GM19351 (cell line): ENCODE results near the gene RANBP17.

ENCODE experiments used
- ATAC-seq: cut with Tn5 transposase; IDR thresholded peaks from one replicate; pipeline ENCODE4 v1.9.1; 2021; ENCODE audit warnings: mild to moderate bottlenecking, moderate library complexity; ENCODE audit not compliant: unreplicated experiment

Gene RANBP17

DNA sequence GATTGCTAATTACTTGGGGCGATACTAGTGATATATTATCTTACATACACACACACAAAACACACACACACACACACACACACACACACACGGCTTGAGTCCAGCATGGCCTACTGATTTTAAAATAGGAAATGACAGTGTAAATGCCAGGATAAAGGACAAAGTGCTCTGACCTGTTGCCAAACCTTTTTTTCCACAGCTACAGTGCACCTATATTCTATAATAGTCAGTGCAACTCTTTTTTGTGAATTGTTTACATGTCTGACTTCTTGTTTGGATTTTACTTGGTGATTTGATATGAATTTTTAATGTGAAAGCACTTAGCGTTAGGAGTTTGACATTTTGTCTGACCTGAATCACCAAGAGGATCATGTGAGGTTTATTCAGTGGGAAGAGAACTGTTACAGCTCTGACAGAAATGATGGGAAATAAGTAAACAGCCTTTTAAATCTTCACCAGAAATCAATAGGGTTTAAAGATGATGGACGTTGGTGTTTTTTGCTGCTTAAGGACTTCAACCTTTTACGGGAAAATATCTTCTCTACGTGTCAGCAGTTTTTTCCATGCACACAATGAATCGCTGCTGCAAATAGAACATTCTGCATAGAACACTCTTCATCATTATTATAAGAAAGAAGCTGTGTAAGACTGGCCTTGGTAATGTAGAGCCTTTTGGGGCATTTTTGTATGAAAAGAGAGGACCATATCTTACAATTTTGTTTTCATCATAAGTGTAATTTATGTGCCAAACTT lies 218.5 kb downstream of the RANBP17 start:
- no peak for ATAC-seq

DNA sequence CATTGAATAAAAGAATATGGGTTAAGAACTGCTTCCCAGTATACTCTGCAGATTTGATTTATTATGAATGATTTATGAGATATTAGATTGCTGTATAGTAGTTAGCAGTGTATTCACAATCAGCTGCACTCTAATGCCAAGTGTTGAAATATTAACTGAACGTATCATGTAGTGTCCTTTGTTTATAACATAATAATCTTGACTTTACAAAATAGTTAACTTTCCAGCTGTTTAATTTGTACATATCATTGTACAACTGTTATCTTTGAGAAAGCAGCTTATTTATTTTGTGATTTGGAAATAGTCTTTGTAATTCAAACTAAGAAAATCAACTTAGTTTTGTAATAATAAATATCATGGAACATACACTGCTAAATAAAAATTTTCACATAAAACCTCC lies 219.5 kb downstream of the RANBP17 start:
- no peak for ATAC-seq

DNA sequence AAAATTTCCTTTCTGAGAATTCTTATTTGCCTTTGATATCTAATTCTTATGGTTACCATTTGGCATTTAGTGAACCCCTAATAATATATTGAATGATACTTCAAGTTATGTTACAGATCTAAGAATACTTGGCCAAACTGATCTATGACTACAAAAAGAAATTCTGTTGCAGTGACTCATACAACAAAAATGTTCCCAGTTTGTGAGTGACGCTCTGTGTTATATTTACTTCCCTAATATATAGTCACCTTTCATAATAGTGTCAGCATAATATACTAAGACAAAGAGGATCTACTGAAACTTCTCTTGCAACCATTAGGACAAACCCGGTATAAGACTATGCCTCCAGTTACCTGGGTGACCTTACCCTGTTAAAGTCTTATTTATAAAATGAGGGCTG lies 230.4 kb downstream of the RANBP17 start:
- ATAC-seq = no peak

DNA sequence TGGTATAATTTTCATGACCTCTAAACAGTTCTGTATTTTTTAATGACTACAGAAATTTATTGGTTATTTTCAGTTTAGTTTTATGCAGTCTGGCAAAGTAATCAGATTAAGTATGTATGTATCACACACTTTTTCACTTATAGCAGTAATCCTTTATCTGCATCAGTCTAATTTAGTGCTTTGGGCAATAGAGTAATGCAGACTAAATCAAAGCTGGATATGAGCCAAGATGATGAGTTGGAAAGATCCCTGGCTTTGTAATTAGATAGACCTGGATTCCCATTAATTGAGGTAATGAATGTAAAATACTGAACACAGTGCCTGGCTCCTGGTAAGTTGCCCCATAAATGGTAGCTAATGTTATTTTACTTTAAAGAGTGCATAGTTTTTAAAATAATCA lies 231.8 kb downstream of the RANBP17 start:
- no peak for ATAC-seq

DNA sequence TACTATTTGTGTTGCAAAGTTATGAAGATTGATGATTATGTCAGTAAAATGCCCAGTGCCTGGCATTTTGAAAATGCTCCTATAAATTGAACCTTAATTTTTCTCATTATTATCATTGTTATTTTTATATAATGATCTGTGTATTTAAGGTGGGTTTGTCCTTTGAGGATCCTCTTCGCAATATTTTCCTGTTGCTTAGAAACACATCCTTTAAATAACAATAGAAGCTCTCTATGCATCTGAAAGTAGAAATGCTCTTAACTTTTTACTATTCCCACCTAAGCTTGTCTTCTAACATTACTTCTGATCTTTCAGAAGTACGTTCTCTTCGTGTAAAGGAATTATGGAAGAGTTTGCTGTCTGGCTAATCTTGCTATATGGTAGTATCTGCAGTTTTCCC lies 232.5 kb downstream of the RANBP17 start:
- no peak for ATAC-seq

DNA sequence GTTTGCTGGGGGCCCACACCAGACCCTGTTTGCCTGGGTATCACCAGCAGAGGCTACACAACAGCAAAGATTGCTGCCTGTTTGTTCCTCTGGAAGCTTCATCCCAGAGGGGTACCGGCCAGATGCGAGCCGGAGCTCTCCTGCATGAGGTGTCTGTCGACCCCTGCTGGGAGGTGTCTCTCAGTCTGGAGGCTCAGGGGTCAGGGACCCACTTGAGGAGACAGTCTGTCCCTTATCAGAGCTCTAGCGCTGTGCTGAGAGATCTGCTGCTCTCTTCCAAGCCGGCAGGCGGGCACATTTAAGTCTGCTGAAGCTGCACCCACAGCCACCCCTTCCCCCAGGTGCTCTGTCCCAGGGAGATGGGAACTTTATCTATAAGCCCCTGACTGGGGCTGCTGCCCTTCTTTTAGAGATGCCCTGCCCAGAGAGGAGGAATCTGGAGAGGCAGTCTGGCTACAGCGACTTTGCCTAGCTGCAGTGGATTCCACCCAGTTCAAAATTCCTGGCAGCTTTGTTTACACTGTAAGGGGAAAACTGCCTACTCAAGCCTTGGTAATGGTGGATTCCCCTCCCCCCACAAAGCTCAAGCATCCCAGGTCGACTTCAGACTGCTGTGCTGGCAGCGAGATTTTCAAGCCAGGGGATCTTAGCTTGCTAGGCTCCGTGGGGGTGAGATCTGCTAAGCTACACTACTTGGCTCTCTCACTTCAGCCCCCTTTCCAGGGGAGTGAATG lies 241.2 kb downstream of the RANBP17 start:
- no peak for ATAC-seq

DNA sequence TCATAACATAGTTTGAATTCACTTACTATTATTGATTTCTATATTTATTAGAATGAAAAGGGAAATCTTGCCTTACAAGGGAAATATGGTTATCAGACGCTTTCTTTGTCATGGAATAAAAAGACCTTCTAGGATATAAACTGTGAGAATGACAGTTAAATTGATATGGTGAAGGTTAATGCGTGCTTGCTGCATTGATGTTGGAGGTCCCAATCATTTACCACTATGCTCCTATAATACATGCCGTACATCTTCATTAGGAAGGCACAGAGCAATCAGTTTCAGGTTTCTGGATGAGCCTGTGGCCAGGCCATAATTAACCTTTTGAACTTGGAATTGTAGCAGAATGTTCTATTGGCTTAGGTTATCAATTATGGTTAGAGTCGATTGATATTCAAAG lies 245.9 kb downstream of the RANBP17 start:
- ATAC-seq = no peak

DNA sequence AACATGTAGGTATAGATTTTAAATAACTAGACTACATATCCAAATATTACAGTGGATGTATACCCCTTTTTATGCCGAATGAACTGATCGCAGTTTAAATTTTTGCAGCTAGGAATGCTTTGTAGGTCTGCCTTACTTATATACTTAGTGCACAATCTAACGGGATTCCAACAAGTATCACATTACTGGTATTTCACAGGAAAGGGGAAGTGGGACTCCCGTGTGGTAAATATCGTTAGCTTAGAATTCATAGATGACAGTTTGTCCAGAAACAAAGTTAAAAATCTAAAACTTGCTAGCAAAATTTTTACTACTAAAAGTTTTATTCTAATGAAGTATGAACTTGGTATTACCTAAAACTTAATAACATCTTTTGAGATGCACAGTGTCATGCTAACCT lies 253.7 kb downstream of the RANBP17 start:
- ATAC-seq = no peak

DNA sequence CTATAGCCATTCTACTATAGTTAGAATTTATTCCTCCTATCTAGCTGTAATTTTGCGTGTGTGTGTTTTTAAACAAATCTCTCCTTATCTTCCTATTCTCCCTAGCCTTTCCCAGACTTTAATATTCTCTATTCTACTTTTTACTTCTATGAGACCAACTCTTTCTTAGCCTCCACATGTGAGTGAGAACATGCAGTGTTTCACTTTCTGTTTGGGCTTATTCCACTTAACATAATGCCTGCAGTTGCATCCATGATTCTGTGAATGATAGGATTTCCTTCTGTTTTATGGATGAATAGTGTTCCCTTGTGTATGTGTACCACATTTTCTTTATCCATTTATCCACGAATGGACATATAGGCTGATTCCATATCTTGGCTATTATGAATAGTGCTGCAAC lies 254.9 kb downstream of the RANBP17 start:
- no peak for ATAC-seq

DNA sequence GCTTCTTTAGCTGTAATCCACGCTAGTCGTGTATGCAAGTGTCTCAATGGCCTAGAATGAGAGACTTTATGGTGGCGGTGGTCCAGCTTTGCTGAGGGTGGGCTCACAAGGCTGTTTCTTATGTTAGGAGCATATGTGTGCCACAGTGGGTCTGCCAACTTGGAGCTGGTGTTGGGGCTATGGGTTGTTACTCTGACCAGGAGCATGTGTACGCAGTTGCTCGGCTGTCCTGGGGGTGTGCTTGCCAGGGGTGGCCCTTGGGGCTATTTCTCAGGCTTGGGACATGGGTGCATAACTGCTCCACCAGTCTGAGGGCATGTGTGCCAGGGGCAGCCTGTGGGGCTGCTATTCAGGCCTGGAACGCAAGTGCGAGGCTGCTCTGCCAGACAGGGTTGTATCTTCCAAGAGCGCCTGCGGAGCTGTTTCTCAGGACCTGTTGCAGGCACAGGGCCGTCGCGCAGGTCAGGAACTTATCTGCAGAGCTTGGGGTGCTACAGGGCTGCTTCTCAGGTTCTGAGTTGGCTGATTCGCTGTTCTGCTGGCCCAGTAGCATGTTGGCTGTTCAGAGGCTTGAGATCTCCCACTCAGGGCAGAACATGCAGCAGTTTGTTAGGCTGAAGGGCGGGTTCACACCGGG lies 259.3 kb downstream of the RANBP17 start:
- no peak for ATAC-seq

DNA sequence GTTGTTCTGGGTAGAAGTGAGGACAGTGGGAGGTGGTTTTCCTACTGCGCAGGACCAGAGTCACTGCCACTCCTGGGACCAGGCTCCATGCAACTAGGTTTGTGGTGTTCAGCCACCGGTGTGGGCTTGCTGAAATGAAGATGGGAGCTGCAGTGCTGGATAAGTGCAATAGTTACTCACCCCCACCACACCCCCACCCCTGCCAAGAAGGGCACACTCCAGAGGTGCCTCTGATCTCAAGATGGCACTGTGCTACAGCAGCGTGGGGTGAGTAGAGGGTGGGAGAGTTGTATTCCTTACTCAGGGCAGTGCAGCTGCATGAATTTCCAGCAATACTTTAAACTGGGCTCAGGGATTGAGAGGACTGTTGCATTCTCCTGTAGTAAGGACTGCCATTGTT lies 259.8 kb downstream of the RANBP17 start:
- ATAC-seq = no peak

DNA sequence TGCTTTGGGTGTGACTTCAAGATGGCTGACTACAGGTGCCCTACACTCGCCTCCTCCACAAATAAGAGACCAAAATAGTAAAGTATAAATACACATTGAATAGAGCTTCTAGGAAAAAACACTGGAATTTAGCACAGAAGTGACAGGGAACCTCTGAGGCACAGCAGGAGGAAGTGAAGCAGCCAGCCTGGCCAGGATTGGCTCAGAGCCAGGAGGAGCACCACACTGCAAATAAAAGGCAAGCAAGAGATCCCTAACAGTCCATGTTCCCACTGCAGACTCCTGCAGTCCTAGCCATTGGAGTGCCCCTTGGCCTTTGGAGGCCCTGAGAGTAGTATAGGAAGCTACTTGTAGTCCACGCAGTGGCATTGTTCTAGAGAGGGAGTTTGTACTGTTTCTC lies 260.6 kb downstream of the RANBP17 start:
- ATAC-seq = no peak

DNA sequence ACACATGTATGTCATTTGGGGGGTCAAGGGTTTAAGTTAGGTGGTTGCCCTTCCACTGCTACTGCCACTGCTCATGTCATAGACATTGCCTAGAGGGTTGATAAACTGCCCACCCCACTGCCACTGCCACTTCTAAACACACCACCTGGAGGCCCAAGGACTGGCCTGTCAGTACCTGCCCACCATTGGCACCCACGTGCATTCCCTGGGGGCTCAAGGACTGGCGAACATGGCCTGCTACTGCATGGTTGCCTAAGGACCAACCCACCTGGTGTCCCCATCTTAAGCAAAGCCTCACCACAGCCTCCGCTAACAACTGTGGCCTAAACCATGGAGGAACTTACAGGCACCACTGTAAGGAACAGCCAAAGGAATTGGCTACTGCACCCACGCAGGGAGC lies 261.6 kb downstream of the RANBP17 start:
- no peak for ATAC-seq

DNA sequence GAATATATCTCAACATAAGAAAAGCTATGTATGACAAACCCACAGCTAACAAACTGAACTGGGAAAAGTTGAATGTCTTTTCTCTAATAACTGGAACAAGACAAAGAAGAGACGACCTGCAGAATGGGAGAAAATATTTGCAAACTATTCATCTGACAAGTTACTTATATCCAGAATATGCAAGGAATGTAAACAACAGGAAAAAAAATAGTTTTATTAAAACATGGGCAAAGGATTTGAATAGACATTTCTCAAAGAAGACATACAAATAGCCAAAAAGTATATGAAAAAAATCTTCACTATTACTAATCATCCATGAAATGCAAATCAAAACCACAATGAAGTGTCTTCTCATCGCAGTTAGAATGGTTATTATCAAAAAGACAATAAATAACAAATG lies 265.5 kb downstream of the RANBP17 start:
- ATAC-seq = no peak

DNA sequence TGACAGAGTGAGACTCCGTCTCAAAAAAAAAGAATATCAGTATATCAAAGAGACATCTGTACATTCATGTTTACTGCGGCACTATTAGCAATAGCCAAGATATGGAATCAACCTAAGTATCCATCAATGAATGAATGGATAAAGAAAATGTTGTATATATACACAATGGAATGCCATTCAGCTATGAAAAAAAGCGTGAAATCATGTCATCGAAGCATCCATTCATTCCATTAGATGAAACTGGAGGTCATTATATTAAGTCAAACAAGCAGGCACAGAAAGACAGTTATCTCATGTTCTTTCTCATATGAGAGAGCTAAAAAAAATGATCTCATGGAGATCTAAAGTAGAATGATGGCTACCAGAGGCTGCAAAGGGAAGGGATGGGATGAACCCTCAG lies 266.3 kb downstream of the RANBP17 start:
- ATAC-seq = no peak

DNA sequence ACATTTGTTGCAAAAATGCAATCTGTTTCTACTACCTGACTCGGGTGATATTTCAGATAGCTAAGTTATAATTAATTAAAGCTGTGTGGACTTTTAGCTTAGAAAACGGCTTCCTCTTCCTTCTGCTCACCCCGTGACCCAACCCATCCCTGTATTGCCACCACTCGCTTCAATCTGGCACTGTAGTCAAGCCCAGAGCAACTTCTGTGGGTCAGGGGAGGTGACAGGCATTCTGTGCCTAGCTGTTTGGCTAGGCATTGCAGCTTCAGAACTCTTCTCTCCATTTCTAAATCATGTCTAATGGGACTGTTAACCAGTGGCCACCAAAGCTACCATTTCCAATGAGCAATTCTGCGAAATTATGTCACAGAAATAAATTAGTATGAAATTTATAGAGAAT lies 267.5 kb downstream of the RANBP17 start:
- ATAC-seq = no peak

DNA sequence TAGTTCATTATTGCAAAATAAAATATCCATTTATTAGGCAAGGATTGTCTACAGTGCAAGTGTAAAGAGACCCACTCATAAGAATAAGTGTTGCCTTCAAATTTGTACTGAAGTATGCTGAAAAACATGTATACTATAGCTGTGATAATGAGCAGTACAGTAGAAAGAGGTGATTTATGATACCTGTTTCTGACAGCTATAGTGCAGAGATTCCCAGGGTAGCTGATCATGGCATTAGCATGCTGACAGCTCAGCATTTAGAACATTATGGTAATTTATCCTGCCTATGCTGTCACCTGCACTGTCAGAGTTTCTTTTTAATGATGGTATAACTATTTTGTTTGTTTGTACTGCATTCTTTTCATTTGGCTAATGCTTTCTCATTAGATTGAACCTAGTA lies 269.7 kb downstream of the RANBP17 start:
- ATAC-seq = no peak

DNA sequence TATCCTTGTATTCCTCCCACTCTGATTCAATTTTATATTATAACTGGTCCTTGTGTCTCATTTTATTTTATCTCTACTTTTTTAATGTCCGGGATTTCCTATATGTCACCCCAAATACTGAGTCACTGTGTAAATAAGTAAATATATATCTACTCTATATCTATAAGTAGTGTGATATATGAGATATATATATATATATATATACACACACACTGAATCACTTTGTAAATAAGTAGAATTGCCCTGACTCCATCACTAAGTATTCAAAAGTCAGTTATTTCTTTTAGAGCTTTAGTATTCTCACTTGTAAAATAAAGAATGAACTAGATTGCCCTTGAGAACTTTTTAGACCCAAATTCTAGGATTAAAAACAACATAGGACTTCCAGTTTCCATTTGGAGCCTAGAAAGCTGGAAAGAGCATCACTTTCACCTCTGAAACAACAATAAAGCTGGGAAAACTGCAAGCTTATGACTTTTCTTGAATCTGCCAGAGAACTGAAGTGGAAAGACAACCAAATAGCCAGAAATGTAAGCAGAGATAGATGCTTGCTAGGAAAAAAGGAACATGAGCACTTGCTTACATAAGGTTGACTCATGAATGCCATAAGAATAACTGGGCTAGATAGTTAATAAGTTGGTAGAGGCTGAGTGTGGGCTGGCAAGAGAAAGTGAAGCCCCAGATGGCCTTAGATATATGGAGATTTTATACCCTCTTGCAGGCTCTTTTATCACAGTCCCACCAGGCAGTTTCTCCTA lies 276.1 kb downstream of the RANBP17 start:
- no peak for ATAC-seq

DNA sequence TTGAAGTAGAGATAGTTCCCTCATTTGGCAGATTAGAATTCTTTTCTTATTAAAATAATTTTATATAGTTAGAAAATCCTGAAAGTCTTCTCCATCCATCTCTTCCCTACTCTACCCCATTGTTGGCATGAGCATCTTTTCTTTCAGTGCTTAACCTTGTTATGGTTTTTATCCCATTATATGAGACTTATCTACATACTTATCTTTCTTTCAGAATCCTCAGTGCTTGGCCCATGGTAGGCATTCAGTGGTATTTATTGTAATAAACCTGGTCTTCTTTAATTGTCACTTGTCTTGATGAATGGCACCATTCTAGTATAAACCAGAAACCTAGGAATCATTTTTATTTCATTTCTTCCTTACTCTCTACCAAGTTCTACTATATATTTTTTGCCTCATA lies 277.4 kb downstream of the RANBP17 start:
- no peak for ATAC-seq

DNA sequence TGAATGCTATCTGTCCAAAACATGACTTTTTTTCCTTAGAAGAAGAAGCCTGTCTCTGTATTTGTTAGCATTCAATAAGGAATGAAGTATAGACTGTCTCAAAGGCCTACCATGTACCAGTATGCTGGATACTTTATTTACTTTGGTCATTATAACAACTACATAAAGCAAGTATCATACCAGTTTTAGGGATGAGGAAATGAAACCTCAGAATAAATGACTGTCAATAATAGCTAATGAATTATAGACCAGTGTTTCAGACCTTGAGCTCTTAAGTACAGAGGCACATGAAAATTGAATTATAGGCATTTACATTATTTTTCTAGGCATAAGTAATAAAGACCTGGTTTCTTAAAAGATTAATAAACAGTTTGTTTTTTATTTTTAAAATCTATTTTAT lies 280.8 kb downstream of the RANBP17 start:
- no peak for ATAC-seq

DNA sequence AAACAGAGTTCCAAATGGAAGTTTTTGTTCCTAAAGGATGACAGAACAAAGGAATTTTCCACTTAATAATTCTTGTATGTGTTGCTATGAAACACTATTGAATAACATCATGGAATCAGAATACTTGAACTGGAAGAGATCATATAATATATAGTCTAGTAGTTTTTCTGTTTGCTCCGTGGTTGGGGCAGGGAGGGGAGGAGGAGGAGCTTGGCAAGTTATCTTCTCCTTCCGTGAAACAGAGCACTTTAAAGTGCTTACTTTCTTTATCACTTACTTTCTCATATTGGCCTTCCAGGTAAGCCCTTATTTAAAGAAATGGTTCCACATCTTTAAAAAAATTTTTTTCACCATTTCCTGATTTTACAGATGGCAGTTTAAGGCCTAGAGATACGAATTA lies 281.4 kb downstream of the RANBP17 start:
- ATAC-seq = no peak
